ENCODE measurements around the gene GDA.

- peak; percentile 78 to 84 (median 82) for TF ChIP-seq CTCF (IDR thresholded peaks at IDR 0.05)
- no peak for TF ChIP-seq POLR2A (IDR thresholded peaks at IDR 0.05)
Observed at GRCh38 chr9:72271613-72272478, 122.6 kb downstream of the GDA start.

Measured in esophagus squamous epithelium (tissue), 4 donors.